ENCODE measurements around the gene RFPL3.

Gene RFPL3

GRCh38 chr22:32385681-32386080 lies 28.0 kb downstream of the RFPL3 start:
- no peak for DNase-seq (ENCODE audit: low spot score)
- no peak for TF ChIP-seq CTCF (IDR thresholded peaks at IDR 0.05; ENCODE audit: extremely low read depth, insufficient read depth, missing control alignments)
- in situ Hi-C loops (cut with MboI; ENCODE audit: low pct_unique_long_range_greater_than_20kb, low sequenced_read_pairs, unreplicated experiment), result no loop called here

GRCh38 chr22:32389685-32390084 lies 32.0 kb downstream of the RFPL3 start:
- TF ChIP-seq CTCF (IDR thresholded peaks at IDR 0.05; ENCODE audit: extremely low read depth, insufficient read depth, missing control alignments), result peak; percentile 46
- in situ Hi-C loops (cut with MboI; ENCODE audit: low pct_unique_long_range_greater_than_20kb, low sequenced_read_pairs, unreplicated experiment), result no loop called here
- no peak for DNase-seq (ENCODE audit: low spot score)

GRCh38 chr22:32395107-32395506 lies 37.4 kb downstream of the RFPL3 start:
- no peak for TF ChIP-seq CTCF (IDR thresholded peaks at IDR 0.05; ENCODE audit: extremely low read depth, insufficient read depth, missing control alignments)
- no peak for DNase-seq (ENCODE audit: low spot score)
- in situ Hi-C loops (cut with MboI; ENCODE audit: low pct_unique_long_range_greater_than_20kb, low sequenced_read_pairs, unreplicated experiment), result no loop called here

GRCh38 chr22:32396255-32396654 lies 38.6 kb downstream of the RFPL3 start:
- no peak for DNase-seq (ENCODE audit: low spot score)
- in situ Hi-C loops (cut with MboI; ENCODE audit: low pct_unique_long_range_greater_than_20kb, low sequenced_read_pairs, unreplicated experiment), result no loop called here
- no peak for TF ChIP-seq CTCF (IDR thresholded peaks at IDR 0.05; ENCODE audit: extremely low read depth, insufficient read depth, missing control alignments)

GRCh38 chr22:32396746-32397145 lies 39.1 kb downstream of the RFPL3 start:
- no peak for TF ChIP-seq CTCF (IDR thresholded peaks at IDR 0.05; ENCODE audit: extremely low read depth, insufficient read depth, missing control alignments)
- DNase-seq (ENCODE audit: low spot score), result no peak
- in situ Hi-C loops (cut with MboI; ENCODE audit: low pct_unique_long_range_greater_than_20kb, low sequenced_read_pairs, unreplicated experiment), result no loop called here

GRCh38 chr22:32401486-32401885 lies 43.8 kb downstream of the RFPL3 start:
- TF ChIP-seq CTCF (IDR thresholded peaks at IDR 0.05; ENCODE audit: extremely low read depth, insufficient read depth, missing control alignments), result no peak
- in situ Hi-C loops (cut with MboI; ENCODE audit: low pct_unique_long_range_greater_than_20kb, low sequenced_read_pairs, unreplicated experiment), result no loop called here
- DNase-seq (ENCODE audit: low spot score), result no peak

- no peak for DNase-seq (ENCODE audit: low spot score)
- in situ Hi-C loops (cut with MboI; ENCODE audit: low pct_unique_long_range_greater_than_20kb, low sequenced_read_pairs, unreplicated experiment), result no loop called here
- no peak for TF ChIP-seq CTCF (IDR thresholded peaks at IDR 0.05; ENCODE audit: extremely low read depth, insufficient read depth, missing control alignments)
Measured at GRCh38 chr22:32404021-32404420, 46.4 kb downstream of the RFPL3 start.

Measured in GM13977 (cell line).